ENCODE data around the gene CLDN20. TPM values are rescaled to one million over a fixed set of nuclear protein-coding genes. Genes with fewer than 3 reads are reported as not detected.

The CLDN20 gene
- total RNA-seq, 2 donors from 2014 or later: not detected

GRCh38 chr6:155270561-155271091 is 6.8 kb downstream of the CLDN20 start:
- no peak for DNase-seq
- no peak for TF ChIP-seq CTCF (IDR thresholded peaks at IDR 0.05)
- TF ChIP-seq POLR2A (IDR thresholded peaks at IDR 0.05): no peak
- ATAC-seq: no peak

GRCh38 chr6:155271145-155271544 is 7.3 kb downstream of the CLDN20 start:
- TF ChIP-seq POLR2A (IDR thresholded peaks at IDR 0.05) (no peak), CTCF (IDR thresholded peaks at IDR 0.05) (no peak)
- intact Hi-C loops (cut with DNase I): no loop called here
- H3K9me3 ChIP-seq: no peaks in the 10 kb centered on the region
- no peak overlapping the region for H3K27ac ChIP-seq
- H3K27me3 ChIP-seq: no peaks in the 10 kb centered on the region
- H3K4me3 ChIP-seq: no peak overlapping the region
- no peaks in the 10 kb centered on the region for H3K36me3 ChIP-seq (replicated peaks in 1 of 2; ENCODE audit: insufficient read depth in 1 of 2, low read depth in 2 of 2)
- no peaks in the 10 kb centered on the region for H3K4me1 ChIP-seq
- ATAC-seq: no peak
- no peak for DNase-seq

More at GRCh38 chr6:155270561-155271091, 6.8 kb downstream of the CLDN20 start:
- Histone ChIP-seq H3K36me3 (replicated peaks in 1 of 2; ENCODE audit: insufficient read depth in 1 of 2, low read depth in 2 of 2) (no peaks in the 10 kb centered on the region), H3K9me3 (no peaks in the 10 kb centered on the region), H3K27me3 (no peaks in the 10 kb centered on the region), H3K4me3 (no peak overlapping the region), H3K4me1 (no peaks in the 10 kb centered on the region), H3K27ac (no peak overlapping the region)
- intact Hi-C loops (cut with DNase I): no loop called here
- WGBS, 2 donors: 75 to 79% methylated on average over 7 of the region's 7 CpGs

DNA sequence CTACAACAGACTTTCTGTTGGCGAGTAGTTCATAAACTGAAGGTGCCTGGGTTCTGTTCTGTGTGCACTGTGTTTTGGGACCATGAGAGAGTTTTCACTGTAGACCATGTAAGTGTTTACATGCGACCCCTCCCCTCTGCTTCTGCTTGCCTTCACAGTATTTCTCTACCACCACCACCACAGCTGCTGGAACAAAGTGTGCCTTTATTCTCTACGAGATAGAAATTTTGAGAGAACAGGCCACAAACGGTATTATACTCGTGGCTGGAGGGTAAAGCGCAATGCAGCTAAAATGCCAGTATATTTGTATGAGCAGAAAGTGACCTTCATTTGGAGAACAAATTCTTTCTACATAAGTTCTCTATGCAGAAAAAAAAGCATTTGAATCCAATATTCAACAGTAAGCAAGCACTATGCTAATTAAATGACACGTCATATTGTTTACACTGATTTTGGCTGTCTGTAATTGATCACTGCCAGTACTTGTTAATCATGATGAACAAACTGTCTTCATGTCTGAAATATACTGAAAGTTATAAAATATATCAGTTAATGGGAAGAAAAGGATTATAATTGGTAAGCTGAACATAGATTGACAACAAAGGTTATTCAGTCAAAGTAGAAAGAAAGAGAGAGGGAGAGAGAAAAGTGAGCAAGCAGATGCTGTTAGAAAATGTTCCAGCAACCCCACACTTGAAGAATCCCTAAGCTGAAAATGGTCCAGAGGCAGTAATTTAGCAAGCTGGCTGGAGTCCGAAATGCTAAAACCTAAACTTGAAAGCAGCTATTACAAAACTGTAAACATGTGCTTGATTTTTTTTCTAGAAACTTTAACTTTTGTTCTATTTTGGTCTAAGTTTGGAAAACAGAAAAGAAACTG is 8.8 kb downstream of the CLDN20 start:
- Histone ChIP-seq H3K27me3 (no peaks in the 10 kb centered on the region), H3K27ac (no peak overlapping the region), H3K4me1 (no peaks in the 10 kb centered on the region), H3K9me3 (no peaks in the 10 kb centered on the region), H3K36me3 (replicated peaks in 1 of 2; ENCODE audit: insufficient read depth in 1 of 2, low read depth in 2 of 2) (no peaks in the 10 kb centered on the region), H3K4me3 (no peak overlapping the region)
- no peak for ATAC-seq
- DNase-seq: no peak
- TF ChIP-seq POLR2A (IDR thresholded peaks at IDR 0.05): no peak
- TF ChIP-seq CTCF (IDR thresholded peaks at IDR 0.05): no peak
- 81 to 83% methylated on average over 8 of the region's 8 CpGs for WGBS, 2 donors
- intact Hi-C loops (cut with DNase I): no loop called here

DNA sequence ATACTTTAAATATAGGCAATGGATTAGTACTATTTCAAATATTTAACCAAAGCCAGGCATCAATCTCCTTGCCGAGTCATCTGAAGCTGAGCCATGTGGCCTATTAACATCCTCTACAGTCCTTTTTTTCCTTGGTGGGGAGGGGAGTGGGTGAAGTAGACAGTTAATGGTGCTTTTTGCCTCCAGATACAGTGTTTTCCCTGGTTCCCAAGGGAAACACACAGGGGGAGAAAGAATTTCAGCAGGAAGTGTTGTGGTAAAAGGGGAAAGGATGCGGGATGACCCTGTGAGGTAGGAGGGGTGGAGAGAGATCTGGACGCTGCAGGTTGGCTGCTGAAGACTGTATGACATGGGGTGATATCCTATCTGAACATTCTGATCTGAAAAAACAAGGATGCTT is 9.6 kb downstream of the CLDN20 start:
- Histone ChIP-seq H3K27me3 (no peaks in the 10 kb centered on the region), H3K27ac (no peak overlapping the region), H3K4me1 (no peaks in the 10 kb centered on the region), H3K4me3 (no peak overlapping the region), H3K36me3 (replicated peaks in 1 of 2; ENCODE audit: insufficient read depth in 1 of 2, low read depth in 2 of 2) (no peaks in the 10 kb centered on the region), H3K9me3 (no peaks in the 10 kb centered on the region)
- DNase-seq (no peak), ATAC-seq (peak; percentile 30)
- intact Hi-C loops (cut with DNase I): no loop called here
- TF ChIP-seq CTCF (IDR thresholded peaks at IDR 0.05) (no peak), POLR2A (IDR thresholded peaks at IDR 0.05) (no peak)
- WGBS, 2 donors: 63 to 75% methylated on average over 3 of the region's 3 CpGs
